HEK293 (cell line): ENCODE results near the gene LRRC23.

Source experiments
- BCL11A ChIP-seq: fragments of 450-650 bp; formaldehyde crosslinking; IDR thresholded peaks from 2 replicates; pipeline ENCODE4 v1.5.1; 2016; ENCODE audit warnings: low read depth, missing biosample characterization, missing genetic modification characterization
- GLIS1 ChIP-seq: fragments of 450-650 bp; formaldehyde crosslinking; IDR thresholded peaks from 2 replicates; pipeline ENCODE4 v1.5.1; 2016; ENCODE audit warnings: missing biosample characterization, missing genetic modification characterization
- MYNN ChIP-seq: fragments of 450-650 bp; formaldehyde crosslinking; IDR thresholded peaks from 2 replicates; pipeline ENCODE4 v1.5.1; 2016; ENCODE audit warnings: missing biosample characterization, missing genetic modification characterization, borderline replicate concordance
- WT1 ChIP-seq: fragments of 450-650 bp; formaldehyde crosslinking; IDR thresholded peaks from 2 replicates; pipeline ENCODE4 v1.5.1; 2016; ENCODE audit warnings: missing biosample characterization, missing genetic modification characterization
- ZNF768 ChIP-seq: fragments of 450-650 bp; formaldehyde crosslinking; IDR thresholded peaks from 2 replicates; pipeline ENCODE4 v1.5.1; 2018; ENCODE audit warnings: missing biosample characterization, mild to moderate bottlenecking, missing genetic modification characterization

LRRC23 gene

DNA sequence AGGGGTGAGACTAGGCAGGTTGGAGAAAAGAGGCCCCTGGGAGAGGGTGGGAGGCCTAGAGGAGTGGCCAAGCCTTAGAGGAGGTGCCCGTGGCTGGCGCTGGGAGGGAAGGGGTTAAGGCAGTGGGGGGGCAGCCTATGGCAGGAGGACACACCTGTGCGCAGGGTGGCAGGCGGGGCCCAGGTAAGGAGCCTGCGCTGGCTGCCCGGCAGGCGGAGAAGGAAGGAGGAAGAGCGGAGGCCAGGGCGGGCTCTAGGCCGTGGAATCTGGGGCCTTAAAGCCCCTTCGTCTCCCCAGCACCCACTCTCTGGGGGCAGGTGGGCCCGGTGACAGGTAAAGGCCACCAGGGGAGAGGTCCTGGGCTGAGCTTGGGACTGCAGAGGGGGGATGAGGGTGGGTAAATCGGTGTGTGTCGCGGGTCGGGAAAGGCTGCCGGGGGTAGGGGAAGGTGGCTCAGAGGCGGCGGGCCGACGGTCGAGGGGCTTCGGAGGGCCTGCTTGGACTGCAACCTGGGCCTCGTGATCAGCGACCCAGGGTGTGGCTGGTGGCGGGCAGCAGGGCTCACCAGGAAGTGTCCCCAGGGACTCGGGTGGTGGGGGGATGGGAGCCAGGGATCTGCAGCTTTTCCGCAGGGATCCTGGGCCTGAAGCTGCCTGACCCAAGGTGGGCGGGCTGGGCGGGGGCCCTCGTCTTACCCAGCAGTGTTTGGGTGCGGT lies 58.6 kb downstream of the LRRC23 start (continued):
- TF ChIP-seq ZNF768 (tag by site-specific recombination): no peak
- TF ChIP-seq GLIS1 (tag by site-specific recombination): no peak
- no peak for TF ChIP-seq BCL11A (tag by site-specific recombination)
- no peak for TF ChIP-seq MYNN (tag by site-specific recombination)
- TF ChIP-seq WT1 (tag by site-specific recombination): no peak
